Kidney capillary endothelial cell (primary cell): ENCODE data around the gene SLCO3A1.

Source experiments
- DNase-seq: peaks from one replicate; pipeline ENCODE4 v3.0.0-alpha.2; 2018; ENCODE audit warnings: low spot score

SLCO3A1 gene

DNA sequence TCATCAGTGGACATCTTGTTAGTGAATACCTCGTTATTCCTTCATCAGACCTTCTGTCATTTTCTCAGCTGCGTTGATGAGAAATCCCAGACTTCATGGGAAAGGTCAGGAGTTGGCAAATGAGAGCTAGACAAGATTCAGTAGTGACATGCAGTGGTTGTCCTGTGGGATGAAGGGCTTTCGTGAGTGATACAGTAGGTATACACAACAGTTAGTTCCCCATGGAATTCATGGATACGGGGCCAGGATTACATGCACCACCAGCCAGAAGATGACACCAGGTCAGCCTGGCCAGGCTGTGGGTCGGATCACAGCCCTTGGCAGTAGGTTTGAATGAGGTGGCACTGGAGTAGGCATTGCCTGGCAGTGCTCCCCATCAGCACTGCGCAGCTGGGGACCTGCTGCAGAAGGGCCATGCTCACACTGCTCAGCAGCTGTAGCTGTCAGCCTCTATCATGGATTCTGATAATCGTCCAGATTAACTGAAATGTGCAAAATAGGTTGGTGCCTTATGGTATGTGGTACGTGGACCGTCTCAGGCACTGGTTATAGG, 150.1 kb downstream of the SLCO3A1 start:
- no peak for DNase-seq

DNA sequence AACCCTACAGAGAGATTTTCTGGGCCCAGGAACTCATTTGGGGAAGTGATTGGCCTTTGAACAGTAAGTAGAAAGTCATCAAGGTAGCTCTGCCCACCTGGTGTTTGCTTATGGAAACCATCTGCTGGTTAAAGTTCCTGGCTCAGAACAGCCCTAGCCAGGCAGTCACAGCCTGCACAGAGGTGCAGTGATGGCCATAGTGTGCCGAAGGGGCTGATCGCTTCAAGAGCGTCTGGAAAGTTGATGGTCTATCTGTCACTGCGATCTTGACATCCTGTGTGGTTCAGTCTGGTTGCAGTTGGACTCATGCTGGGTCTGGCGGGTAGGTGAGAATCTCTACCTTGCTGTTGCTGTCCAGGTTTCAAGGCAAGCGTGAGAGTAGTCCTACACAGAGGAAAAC, 151.6 kb downstream of the SLCO3A1 start:
- no peak for DNase-seq

DNA sequence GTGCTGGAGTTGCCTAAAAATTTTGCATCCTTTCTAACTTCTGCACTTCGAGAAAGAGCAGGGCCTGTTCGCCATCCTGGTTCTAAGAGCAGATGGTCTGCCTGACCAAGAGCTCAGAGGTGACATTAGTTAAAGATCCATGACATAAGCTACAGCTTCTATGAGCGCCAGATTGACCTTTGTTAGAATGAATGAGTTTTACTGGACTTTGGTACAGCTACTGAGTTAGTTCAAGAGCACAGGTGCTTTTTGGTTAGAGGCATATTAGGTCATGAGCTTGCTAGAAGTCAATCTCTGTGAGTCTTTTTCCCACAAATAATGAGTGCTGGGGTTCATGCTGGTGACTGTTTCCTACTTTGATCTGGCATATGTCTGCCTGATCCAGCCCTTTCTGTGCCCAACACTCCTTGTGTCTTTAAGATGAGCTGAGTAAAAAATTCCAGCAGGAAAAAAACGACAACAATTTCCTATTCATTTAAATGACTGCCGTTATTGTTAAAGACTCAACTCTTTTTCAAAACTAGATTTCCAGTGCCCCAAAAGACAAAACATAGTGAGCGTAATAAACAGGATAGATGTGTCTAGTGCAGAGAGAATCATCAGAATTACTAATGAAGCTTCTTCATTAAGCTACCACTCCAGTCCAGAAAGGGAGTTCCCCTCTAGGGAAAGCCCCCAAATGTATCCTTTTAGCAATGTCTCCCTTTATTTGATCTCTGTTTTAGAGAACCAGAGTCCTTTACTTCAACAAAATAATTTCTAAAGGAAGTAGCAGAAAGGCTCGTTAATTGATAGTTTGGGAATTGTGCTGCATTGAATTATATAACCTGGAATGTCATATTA, 152.9 kb downstream of the SLCO3A1 start:
- no peak for DNase-seq

DNA sequence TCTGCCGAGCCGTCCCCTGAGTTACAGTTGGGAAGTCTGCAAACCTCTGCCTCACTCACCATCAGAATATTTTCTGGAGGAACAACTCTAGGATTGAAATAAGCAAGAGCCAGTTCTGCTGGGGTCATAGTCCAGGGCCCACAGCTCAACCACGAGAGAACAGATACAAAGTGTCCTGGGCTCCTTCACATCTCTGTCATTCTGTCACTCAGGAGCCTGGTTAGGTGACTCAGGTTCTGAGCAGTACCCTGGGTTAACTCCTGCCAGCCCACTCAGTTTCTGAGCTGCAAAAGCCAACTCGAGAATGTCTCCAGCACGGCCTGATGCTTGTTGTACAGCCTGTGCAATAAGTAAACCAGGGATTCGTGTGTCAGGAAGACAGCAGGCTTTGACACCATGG, 155.7 kb downstream of the SLCO3A1 start:
- DNase-seq = no peak

DNA sequence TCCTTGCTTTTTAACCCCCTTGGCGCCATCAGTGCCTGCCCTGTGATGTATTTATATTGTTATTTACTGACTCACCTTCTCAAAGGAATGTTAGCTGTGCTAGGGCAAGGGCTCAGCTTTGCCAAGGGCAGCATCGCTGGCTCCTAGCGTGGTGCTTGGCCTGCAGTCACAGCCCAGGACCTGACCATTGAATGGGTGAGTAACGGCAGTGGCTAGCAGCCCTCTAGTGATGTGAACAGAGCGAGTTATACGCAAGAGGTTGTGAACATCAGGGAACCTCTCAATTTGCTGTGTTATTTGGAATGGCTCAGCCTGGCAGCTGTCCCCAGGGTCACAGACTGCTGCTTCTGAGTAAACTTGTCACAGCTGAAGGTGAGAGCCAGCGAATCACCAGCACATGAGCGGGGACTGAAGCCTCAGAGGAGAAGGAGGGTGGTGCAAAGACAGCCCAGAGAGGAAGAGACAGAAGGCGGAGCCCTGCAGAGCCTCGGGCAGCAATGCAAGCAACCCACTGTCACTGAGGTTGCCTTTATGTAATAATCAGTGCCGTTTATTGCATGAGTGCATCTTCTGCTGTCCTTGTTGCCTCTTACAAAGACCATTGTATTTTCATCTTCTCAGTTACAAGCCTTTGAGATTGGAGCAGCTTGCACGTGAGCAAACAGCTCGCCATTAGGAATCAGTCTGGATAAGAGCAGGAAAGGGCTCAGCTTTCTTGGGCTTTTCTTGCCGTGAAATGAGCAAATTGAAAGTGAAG, 158.3 kb downstream of the SLCO3A1 start:
- DNase-seq = no peak

DNA sequence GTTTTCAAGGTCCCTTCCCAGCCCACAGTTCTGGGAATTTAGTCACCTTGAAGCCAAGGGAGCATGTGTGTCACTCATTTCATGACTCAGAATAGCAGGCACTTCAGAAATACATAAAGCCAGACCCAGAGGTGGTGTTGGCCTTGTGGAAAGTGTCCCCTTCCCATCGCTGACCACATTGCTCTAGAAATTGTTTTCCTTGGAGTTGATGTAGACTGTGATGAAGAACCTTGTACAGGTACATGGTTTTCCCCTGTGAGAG, 158.8 kb downstream of the SLCO3A1 start:
- DNase-seq = peak; percentile 20

DNA sequence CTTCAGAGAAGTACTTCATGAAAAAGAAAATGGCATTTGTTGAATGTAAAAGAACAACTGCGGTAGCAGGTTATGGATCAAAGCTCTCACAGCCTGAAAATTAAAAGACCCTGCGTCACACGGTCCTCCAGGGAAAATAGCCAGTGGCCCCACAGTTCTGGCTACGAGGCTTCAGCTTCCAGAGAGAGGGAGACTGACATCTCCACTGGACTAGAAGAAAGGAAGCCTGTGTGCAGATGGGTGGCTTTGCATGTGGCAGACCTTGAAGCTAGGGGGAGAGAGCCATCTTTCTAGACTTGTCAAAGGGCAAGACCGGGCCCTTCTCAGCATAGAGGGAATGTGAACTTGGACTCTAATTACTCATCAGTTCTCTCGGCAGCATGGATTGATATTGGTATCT, 159.4 kb downstream of the SLCO3A1 start:
- no peak for DNase-seq

DNA sequence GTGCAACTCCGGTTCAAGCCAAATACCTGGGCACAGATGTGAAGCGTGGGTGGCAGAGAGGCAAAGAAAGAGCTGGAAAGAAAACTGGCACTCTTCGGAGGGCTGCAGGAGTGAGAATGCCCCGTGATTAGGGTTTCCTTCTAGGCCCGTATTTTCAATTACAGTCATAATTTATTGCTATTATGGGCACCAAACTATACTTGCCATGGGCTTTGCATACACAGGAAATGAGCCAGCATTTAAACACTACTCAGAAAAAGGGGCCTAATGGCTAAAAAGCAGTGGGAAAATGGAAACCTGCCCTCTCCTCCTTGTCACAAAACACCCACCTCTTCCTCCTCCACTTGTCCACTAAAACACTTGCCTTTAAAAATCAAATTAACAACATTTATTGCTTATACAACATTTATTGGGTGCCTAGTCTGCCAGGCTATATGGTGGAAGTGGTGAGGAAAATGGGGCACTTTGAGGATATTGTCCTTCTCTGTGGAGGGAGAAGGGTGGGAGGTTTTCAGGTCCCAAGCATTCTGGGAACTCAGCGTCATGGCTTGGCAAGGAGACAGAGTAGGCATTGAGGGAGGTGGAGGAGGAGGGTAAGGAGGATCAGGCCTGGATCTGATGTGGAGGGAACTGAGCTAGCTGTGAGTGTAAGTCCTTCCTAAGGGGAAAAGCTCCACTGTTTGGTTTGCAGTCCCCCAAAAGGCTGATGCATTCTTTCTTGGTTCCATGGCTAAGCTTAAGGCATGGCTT, 160.9 kb downstream of the SLCO3A1 start:
- DNase-seq = no peak

DNA sequence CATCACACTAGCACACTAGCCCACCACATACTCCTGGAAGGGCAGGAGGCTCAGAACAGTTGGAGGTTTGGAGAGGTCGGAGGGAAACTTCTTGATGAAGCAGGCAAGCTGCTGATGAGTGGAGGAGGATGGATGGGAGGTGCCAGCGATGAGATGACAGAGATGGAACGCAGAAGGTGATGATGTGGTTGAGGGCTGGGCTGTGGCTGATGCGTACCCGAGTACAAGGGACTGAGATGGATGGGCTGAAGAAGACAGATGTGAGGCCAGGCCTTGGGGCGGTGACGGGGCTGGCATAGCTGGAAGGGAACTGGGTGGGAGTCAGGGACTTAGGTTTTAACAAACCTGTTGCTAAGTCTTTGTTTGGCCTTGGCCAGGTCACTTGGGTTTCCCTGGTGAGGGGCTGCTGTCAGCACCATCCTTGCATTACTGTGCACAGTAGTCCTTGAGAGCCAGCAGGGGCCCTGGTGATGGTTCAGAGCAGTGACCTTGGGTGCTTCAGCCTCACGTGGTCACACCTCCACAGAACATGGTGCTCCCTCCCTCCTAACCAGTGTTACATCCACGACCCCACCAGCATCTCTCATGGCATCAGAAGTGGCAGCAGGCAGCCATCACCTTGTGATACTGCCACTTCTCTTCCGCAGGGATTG, 164.5 kb downstream of the SLCO3A1 start:
- no peak for DNase-seq

DNA sequence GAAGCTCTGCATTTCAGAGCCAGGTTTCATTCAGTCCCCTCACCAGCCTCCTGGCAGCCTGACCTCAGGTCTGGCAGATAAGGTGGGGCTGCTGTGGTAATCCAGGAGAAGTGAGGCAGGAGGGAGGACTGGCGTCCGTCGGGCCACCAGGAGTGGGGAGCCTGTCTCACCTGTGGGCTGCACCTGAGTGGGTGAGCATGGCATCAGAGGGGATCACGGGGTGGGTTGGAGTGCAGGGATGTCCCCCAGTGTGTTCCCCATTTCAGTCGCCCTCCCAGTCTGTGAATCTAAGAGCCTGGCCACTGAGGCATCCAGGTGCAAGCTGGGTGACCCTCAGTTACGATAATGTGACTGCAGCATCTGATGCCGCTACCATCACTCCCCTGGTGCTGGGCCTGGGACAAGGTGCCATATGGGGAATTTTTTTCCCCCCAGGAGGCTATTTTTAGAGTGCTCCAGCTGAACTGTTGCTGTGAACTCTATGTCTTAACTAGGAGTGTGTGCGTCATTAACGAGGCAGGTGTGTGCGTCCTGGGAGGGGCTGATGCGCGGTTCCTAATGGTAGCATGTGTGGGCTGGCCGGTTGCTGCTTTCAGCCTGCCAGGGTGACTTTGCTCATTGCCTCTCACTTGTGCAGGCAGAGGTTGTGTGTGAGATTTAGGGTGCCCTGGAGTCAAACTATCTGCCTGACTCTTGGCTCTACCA, 165.2 kb downstream of the SLCO3A1 start:
- DNase-seq = no peak

DNA sequence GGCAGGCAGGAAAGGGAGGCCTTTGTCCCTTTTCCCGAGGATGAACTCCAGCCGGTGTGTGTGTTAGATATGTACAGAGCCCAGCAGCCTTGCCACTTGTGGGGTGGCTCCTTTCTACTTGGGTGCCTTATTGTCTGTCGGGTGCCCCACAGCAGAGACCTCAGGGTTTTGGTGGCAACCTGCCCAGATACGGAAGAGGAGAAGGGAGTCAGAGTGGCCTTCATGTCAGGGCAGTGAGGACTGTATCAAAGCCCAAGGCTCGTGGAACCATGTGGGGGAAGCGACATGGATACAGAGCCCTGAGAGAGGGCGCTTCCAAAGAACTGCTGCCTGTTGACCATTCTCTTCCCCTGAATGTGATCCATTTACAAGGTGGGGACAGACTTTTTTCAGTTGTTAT, 166.2 kb downstream of the SLCO3A1 start:
- DNase-seq = no peak

DNA sequence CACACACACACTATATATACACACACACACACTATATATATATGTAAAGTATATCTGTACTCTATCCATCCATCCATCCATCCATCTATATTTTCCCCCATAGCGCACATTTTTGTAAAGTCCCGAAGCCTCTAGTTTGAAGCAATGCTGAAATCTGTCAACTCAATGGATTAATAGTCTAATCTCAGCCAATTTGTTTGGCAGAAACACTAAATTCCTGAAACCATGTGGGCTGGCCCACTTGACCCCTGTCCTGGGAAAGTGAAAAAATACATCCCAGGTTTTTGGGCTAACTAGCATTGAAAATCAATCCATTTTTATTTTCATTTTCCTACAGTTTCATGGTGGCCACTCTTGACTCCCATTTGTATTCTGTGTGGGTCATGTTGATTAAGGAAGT, 166.7 kb downstream of the SLCO3A1 start:
- DNase-seq = no peak

DNA sequence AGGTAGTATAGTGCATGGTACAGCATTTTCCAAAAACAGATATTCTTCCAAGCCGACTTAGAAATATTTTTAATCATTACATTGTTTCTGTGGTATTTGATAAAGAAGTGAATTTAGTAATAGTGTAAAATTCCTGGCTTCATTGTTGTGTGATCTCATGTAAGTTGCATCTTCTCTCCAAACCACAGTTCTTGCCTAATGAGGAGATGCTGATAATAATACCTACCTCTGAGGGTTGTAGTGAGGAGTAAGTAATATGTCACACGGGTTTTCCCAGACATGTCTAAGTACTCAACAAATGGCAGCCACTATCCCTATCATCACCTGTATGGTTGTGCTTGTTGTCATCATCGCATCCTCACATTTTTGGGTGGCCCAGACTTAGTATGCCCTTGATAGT, 167.3 kb downstream of the SLCO3A1 start:
- DNase-seq = no peak

DNA sequence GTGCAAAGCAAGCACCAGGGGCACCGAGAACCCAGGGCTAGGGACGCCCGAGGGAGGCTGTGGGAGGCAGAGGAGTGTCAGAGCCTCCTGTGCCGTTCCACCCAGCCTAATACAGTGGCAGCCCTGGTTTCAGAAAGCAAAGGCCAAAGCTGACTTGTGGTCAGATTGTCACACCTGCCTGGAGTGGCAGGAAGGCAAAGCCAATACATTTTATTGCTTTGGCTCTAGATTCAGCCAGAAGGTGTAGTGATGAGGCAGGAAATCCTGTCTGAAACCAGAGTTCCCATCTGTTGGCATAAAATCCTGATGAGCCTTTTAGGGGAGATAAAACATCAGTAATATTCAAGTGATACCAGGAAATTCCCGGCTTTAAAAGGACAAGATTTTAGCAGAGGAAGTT, 168.3 kb downstream of the SLCO3A1 start:
- DNase-seq = no peak

DNA sequence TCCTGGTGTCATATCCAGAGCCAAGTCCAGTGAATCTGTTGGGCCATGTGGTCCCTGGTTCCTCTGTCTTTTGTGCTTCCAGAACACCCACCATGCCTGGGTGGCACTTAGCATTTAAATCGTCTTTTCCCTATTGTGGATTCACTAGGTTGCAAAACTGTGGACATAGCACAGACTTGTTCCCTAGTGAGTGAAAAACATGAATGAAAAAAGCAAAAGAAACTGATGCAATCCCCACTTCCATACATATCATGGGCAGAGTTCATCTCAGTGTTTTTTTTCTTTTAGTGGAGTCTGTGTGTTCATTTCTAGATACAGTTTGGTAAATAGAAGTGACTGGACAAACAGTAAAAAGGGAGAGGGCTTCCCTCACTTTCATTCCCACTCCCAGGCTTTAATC, 170.5 kb downstream of the SLCO3A1 start:
- no peak for DNase-seq

DNA sequence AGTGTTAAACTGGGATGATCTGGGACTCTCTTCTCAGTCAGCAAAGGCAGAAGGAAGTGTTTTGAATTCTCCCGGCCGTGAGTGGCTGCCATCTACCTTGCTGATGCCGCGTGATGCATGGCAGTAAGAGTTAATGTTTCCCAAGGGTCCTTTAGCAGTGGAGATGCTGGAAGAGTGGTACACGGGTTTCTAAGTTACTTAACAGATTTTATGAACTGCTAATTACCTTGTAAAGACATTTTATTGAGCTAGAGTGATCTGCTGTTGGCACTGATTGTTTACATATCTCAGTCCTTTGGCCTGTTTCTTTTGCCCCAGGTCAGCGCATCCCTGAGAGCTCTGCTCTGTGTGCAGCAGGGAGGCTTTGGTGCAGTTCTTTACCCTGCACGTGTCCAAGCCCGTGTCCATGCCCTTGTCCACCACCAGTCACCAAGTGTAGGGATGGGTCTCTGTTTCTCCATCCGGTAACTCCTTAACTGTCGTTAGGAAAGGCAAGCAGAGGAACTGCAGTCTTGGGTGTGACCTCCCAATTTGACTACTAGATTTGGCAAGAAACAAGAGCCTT, 172.3 kb downstream of the SLCO3A1 start:
- no peak for DNase-seq

DNA sequence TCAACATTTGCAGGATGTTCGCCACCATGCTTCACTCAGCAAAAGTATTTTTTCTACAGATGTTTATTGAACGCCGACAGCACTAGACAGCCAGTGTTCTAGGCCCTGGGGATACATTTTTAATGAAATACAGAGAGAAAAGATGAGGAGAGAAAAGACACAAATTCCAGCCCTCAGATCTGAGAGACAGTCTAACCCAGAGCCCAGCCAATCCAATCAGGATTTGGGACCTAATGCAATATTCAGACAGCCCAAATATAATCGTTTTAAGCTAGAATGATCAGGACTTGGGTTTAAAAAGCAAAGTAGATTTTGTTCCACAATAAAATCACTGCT, 174.8 kb downstream of the SLCO3A1 start:
- no peak for DNase-seq

DNA sequence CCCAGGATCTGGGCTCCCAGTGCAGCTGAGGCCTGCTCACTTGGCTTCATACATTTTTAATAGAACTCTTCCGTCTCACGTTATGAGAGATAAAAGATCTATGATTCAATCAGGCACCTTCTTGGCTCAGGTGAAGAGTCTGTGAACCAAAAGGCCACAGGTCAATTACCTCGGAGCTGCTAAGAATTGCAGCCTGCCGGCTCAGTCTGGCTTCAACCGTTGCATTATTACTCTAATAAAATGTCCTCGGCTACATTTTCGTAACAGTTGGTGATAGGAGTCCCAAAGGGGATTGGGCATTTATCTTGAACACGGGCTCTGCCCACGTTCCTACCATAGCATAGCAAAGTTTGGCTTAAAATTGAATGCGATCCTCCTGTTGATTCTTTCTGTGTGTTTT, 176.3 kb downstream of the SLCO3A1 start:
- DNase-seq = no peak

DNA sequence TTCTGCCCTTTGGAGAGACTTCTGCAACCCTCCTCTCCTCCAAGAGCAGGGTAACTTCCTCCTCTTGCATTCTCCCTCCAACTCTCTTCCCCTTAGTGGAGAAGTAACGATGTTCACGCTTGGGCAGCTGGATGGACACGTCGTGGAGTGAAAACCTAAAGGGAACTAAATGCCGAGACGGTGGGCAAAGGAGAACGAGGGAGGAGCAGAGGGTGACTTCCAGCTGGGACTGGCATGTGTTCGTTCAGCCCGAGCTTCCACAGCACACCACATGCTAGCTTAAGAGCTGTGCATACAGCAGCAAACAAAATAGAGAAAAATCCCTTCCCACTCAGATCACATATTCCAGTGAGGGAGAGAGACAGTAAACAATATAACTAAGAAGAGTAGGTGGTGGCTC, 179.8 kb downstream of the SLCO3A1 start:
- DNase-seq = no peak

DNA sequence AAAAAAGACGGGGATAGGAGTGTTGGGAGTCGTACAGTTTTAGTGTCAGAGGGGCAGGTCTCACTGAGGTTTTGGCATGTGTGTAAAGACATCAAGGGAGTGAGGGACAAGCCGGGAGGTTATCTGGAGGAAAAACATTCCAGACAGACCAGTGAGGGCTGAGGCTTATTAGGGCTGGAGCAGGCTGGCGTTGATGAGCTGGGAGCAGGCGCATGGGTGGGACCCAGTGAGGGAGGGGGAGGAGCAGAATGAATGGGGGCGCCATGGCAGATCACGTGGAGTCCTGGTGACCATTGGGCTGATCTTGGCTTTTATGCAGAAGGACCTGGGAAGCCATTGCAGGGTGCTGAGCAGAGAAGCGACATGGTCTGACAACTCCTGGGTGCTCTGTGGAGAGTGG, 180.2 kb downstream of the SLCO3A1 start:
- no peak for DNase-seq

DNA sequence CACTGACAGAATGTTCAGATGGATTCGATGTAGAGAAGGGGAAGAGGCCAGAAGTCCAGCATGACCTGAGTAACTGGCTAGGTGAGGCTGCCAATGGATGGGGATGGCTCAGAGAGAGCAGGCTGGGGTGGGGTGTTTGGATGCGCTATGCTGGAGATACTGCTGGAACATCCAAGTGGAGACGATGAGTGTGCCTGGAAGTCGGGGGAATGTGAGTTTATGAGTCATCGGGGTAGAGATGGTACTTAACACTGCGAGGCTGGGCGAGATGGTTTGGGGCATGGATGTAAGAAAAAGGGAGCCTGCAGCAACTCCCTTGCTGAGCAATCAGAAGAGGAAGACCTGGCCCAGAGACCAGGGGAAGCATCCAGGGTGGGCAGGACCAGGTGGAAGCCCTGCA, 180.7 kb downstream of the SLCO3A1 start:
- DNase-seq = no peak

DNA sequence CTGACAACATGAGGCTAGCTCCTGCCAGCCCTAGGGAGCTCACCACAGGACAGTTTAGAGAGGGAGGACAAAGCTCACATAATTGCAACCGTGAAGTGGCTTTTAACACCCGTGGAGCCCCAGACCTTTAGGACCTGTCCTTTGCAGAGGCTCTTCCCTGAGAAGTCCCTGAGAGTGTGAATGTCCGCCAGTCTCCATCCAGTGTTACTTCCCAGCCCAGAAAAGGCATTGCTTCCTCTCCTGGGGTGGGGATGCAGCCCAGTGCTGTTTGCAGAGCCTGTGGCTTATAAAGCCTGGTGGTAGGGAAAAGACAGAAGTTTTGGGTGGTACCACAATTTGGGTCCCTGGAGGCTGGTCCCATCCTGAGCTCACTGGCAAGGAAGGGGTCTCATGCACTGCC, 182.0 kb downstream of the SLCO3A1 start:
- DNase-seq = no peak
